ENCODE measurements around the gene ALG9.

The ALG9 gene

GRCh38 chr11:111834432-111835163 is 36.8 kb downstream of the ALG9 start:
- no peak for TF ChIP-seq CTCF (IDR thresholded peaks at IDR 0.05; ENCODE audit: control extremely low read depth, extremely low read depth, low read depth, missing control alignments)
- DNase-seq (ENCODE audit: extremely low spot score): no peak
- POLR2A ChIA-PET: no interaction called here
- CTCF ChIA-PET: interaction anchor here (0.5 to 4.5 kb wide), 14 partner anchors 8 to 381 kb away, joined by 3 to 27 read pairs (median 4); no protein-coding TSS in a partner anchor

- CTCF ChIA-PET: interaction anchor here (0.8 to 4.5 kb wide), 8 partner anchors 9 to 267 kb away, joined by 3 to 27 read pairs (median 4); no protein-coding TSS in a partner anchor
Measured at GRCh38 chr11:111833524-111833923, 37.9 kb downstream of the ALG9 start.

GRCh38 chr11:111829185-111829968 is 42.0 kb downstream of the ALG9 start:
- ChIA-PET CTCF (interaction anchor here (0.9 to 2.5 kb wide), 6 partner anchors 10 to 225 kb away, joined by 3 to 13 read pairs (median 5); no protein-coding TSS in a partner anchor), POLR2A (no interaction called here)
- TF ChIP-seq CTCF (IDR thresholded peaks at IDR 0.05; ENCODE audit: control extremely low read depth, extremely low read depth, low read depth, missing control alignments): no peak
- peak; percentile 58 for DNase-seq (ENCODE audit: extremely low spot score)

More at GRCh38 chr11:111833524-111833923, 37.9 kb downstream of the ALG9 start:
- POLR2A ChIA-PET: no interaction called here
- no peak for TF ChIP-seq CTCF (IDR thresholded peaks at IDR 0.05; ENCODE audit: control extremely low read depth, extremely low read depth, low read depth, missing control alignments)
- no peak for DNase-seq (ENCODE audit: extremely low spot score)

- ChIA-PET POLR2A (no interaction called here), CTCF (interaction anchor here (1.0 to 2.0 kb wide), 7 partner anchors 9 to 240 kb away, joined by 3 to 9 read pairs (median 4); no protein-coding TSS in a partner anchor)
- no peak for DNase-seq (ENCODE audit: extremely low spot score)
- TF ChIP-seq CTCF (IDR thresholded peaks at IDR 0.05; ENCODE audit: control extremely low read depth, extremely low read depth, low read depth, missing control alignments): no peak
Measured at GRCh38 chr11:111826322-111826950, 44.9 kb downstream of the ALG9 start.

- no peak for TF ChIP-seq CTCF (IDR thresholded peaks at IDR 0.05; ENCODE audit: control extremely low read depth, extremely low read depth, low read depth, missing control alignments)
Measured at GRCh38 chr11:111823629-111824028, 47.8 kb downstream of the ALG9 start.

GRCh38 chr11:111823131-111823530 is 48.2 kb downstream of the ALG9 start:
- no peak for TF ChIP-seq CTCF (IDR thresholded peaks at IDR 0.05; ENCODE audit: control extremely low read depth, extremely low read depth, low read depth, missing control alignments)
- no peak for DNase-seq (ENCODE audit: extremely low spot score)
- ChIA-PET CTCF (interaction anchor here (1.1 to 1.8 kb wide), 8 partner anchors 8 to 236 kb away, joined by 3 to 7 read pairs (median 4); no protein-coding TSS in a partner anchor), POLR2A (no interaction called here)

More at GRCh38 chr11:111823629-111824028, 47.8 kb downstream of the ALG9 start:
- CTCF ChIA-PET: interaction anchor here (0.6 to 1.8 kb wide), 9 partner anchors 8 to 237 kb away, joined by 3 to 7 read pairs (median 3); no protein-coding TSS in a partner anchor
- no peak for DNase-seq (ENCODE audit: extremely low spot score)
- POLR2A ChIA-PET: no interaction called here
